HCT116 (cell line): ENCODE results near the gene IGSF9. TPM values are rescaled to one million over a fixed set of nuclear protein-coding genes. Genes with fewer than 3 reads are reported as not detected.
A peak's percentile ranks its signal among the peaks of the same experiment; 100 is the strongest.

Experiments
- ATAC-seq: fragments of 200-7000 bp; cut with Tn5 transposase; 2 replicates; pipeline ENCODE4 v1.9.1; 2020; ENCODE audit warnings: mild to moderate bottlenecking, moderate library complexity
- BruUV-seq: library from RNA; stranded (reverse); fragments of 400-500 nt; replicated peaks from 2 replicates; lab custom pipeline; 2021; lab: Mats Ljungman, UMichigan
- CTCF ChIA-PET: fragments of 300-600 bp; sonication (Branson Sonifier 250); formaldehyde crosslinking; loops from one replicate; lab custom pipeline; 2021; ENCODE audit warnings: antibody characterized with exemption; lab: Charles Lee
- POLR2A ChIA-PET: fragments of 300-600, 350-600 bp; sonication (Branson Sonifier 250); formaldehyde crosslinking; loops from one replicate; lab custom pipeline; 2021; ENCODE audit warnings: antibody characterized with exemption; lab: Charles Lee
- RAD21 ChIA-PET, 2 experiments: fragments of 300-600 bp; sonication (Branson Sonifier 250); formaldehyde crosslinking; loops; one replicate each; lab custom pipeline; 2023; ENCODE audit warnings: low total read pairs in 2 of 2; ENCODE audit not compliant: uncharacterized antibody in 2 of 2, unreplicated experiment in 2 of 2, low non-redundant PET in 1 of 2; lab: Charles Lee
- DNase-seq: peaks from one replicate; pipeline ENCODE4 v3.0.0-alpha.2; 2010; ENCODE audit warnings: low read depth, low spot score
- H2AFZ ChIP-seq: fragments of 200-600 bp; shearing (Covaris generic), sonication (generic); 2 replicates; pipeline ENCODE4 v1.6.1; 2017; ENCODE audit warnings: low read depth, mixed run types, mixed read lengths, antibody characterized with exemption, low read length; ENCODE audit not compliant: poor library complexity, severe bottlenecking
- H3K27ac ChIP-seq: 2 replicates; pipeline ENCODE4 v1.5.1; 2012; ENCODE audit warnings: low read depth, low read length
- H3K27me3 ChIP-seq: fragments of 200-600 bp; sonication (generic); 2 replicates; pipeline ENCODE4 v1.6.1; 2016; ENCODE audit warnings: mixed run types, low read length, mixed read lengths; ENCODE audit not compliant: insufficient read depth
- H3K36me3 ChIP-seq, 2 experiments: fragments of 200-500 bp in 1 of 2; fragments of 200-600 bp in 1 of 2; sonication (Bioruptor generic) in 1 of 2; sonication (generic) in 1 of 2; 2 replicates each; pipeline versions ENCODE4 v1.5.1 to v1.6.1; 2014 to 2016; ENCODE audit warnings: low read length in 2 of 2, inconsistent platforms in 1 of 2, mixed read lengths in 1 of 2, mixed run types in 1 of 2; ENCODE audit not compliant: insufficient read depth in 2 of 2, control insufficient read depth in 1 of 2
- H3K4me1 ChIP-seq, 2 experiments: fragments of 200-600 bp in 1 of 2; sonication (generic) in 1 of 2; 2 replicates each; pipeline versions ENCODE4 v1.5.1 to v1.6.1; 2012 to 2017; ENCODE audit warnings: low read length in 2 of 2, inconsistent platforms in 1 of 2, mild to moderate bottlenecking in 1 of 2, mixed read lengths in 1 of 2, mixed run types in 1 of 2, moderate library complexity in 1 of 2; ENCODE audit not compliant: insufficient read depth in 2 of 2, control insufficient read depth in 1 of 2
- H3K4me2 ChIP-seq: fragments of 200-600 bp; sonication (generic); 2 replicates; pipeline ENCODE4 v1.6.1; 2017; ENCODE audit warnings: mixed run types, low read length, mixed read lengths
- H3K4me3 ChIP-seq, 2 experiments: fragments of 200-600 bp in 1 of 2; sonication (generic) in 1 of 2; replicated peaks in 1 of 2; 2 replicates each; pipeline ENCODE4 v1.5.1; 2011 to 2016; ENCODE audit warnings: low read length in 2 of 2, control low read depth in 1 of 2, low read depth in 1 of 2, mild to moderate bottlenecking in 1 of 2, mixed read lengths in 1 of 2, mixed run types in 1 of 2
- H3K79me2 ChIP-seq: fragments of 200-600 bp; sonication (generic); 2 replicates; pipeline ENCODE4 v1.6.1; 2017; ENCODE audit warnings: mild to moderate bottlenecking, mixed run types, low read length, moderate library complexity, mixed read lengths; ENCODE audit not compliant: insufficient read depth
- H3K9ac ChIP-seq: fragments of 200-600 bp; sonication (generic); 2 replicates; pipeline ENCODE4 v1.6.1; 2016; ENCODE audit warnings: low read length, mixed read lengths
- H3K9me2 ChIP-seq: fragments of 200-600 bp; sonication (generic), shearing (Covaris generic); 2 replicates; pipeline ENCODE4 v1.6.1; 2017; ENCODE audit warnings: mixed run types, mild to moderate bottlenecking, moderate library complexity; ENCODE audit not compliant: insufficient read depth
- H3K9me3 ChIP-seq, 2 experiments: fragments of 200-500 bp in 1 of 2; fragments of 200-600 bp in 1 of 2; sonication (Bioruptor generic) in 1 of 2; sonication (generic) in 1 of 2; 2 replicates each; pipeline ENCODE4 v1.6.1; 2014 to 2017; ENCODE audit warnings: low read length in 2 of 2, mixed read lengths in 2 of 2, inconsistent platforms in 1 of 2, low read depth in 1 of 2, mild to moderate bottlenecking in 1 of 2, mixed run types in 1 of 2, moderate library complexity in 1 of 2; ENCODE audit not compliant: control insufficient read depth in 1 of 2, insufficient read depth in 1 of 2
- H4K20me1 ChIP-seq: fragments of 200-600 bp; sonication (generic), shearing (Covaris generic); 2 replicates; pipeline ENCODE4 v1.6.1; 2017; ENCODE audit warnings: mixed run types, mild to moderate bottlenecking, moderate library complexity; ENCODE audit not compliant: insufficient read depth
- EZH2 ChIP-seq: fragments of 200-600 bp; sonication (generic); IDR thresholded peaks from 2 replicates; pipeline ENCODE4 v1.6.1; 2017; ENCODE audit warnings: antibody characterized with exemption, mixed run types
- JUND ChIP-seq: IDR thresholded peaks from 2 replicates; pipeline ENCODE4 v1.6.1; 2012
- POLR2A ChIP-seq: IDR thresholded peaks from 2 replicates; pipeline ENCODE4 v1.7.0; 2011; ENCODE audit warnings: borderline replicate concordance; ENCODE audit not compliant: insufficient read depth, insufficient read length; ENCODE audit errors: extremely low read depth
- SP1 ChIP-seq: IDR thresholded peaks from 2 replicates; pipeline ENCODE4 v1.6.1; 2012; ENCODE audit warnings: low read depth
- YY1 ChIP-seq: IDR thresholded peaks from 2 replicates; pipeline ENCODE4 v1.6.1; 2011; ENCODE audit warnings: low read length, low read depth, moderate library complexity, mild to moderate bottlenecking; ENCODE audit not compliant: insufficient replicate concordance; ENCODE audit errors: extremely low read depth
- intact Hi-C: fragments of 100-400 bp; cut with micrococcal nuclease; formaldehyde crosslinking; loops from 2 replicates; pipeline ENCODE4 v1.10.0; 2022
- total RNA-seq: library from RNA; stranded (reverse); gene quantifications from one replicate; pipeline ENCODE4 v1.2.1, GENCODE V29; 2021; ENCODE audit not compliant: unreplicated experiment
- TF ChIP-seq, protein P1 (sequence below): IDR thresholded peaks from 2 replicates; pipeline ENCODE4 v1.6.1; 2011; ENCODE audit warnings: mild to moderate bottlenecking, low read length, moderate library complexity; ENCODE audit not compliant: insufficient replicate concordance; ENCODE audit errors: extremely low read depth
- TF ChIP-seq, protein P2 (sequence below), 3 experiments: fragments of 200-600 bp in 1 of 3; sonication (generic) in 1 of 3; IDR thresholded peaks in 2 of 3; conservative IDR thresholded peaks in 1 of 3; 2 replicates each; pipeline ENCODE4 v1.5.1; 2012 to 2017; ENCODE audit warnings: low read depth in 2 of 3, low read length in 2 of 3, antibody characterized with exemption in 1 of 3, borderline replicate concordance in 1 of 3, control low read depth in 1 of 3, mild to moderate bottlenecking in 1 of 3, mixed read lengths in 1 of 3, mixed run types in 1 of 3, moderate library complexity in 1 of 3; ENCODE audit not compliant: insufficient read depth in 1 of 3
- TF ChIP-seq, protein P3 (sequence below): IDR thresholded peaks from 2 replicates; pipeline ENCODE4 v1.6.1; 2012; ENCODE audit warnings: low read depth

The IGSF9 gene
- total RNA-seq, 1 experiment from 2014 or later: 10.3 TPM

DNA sequence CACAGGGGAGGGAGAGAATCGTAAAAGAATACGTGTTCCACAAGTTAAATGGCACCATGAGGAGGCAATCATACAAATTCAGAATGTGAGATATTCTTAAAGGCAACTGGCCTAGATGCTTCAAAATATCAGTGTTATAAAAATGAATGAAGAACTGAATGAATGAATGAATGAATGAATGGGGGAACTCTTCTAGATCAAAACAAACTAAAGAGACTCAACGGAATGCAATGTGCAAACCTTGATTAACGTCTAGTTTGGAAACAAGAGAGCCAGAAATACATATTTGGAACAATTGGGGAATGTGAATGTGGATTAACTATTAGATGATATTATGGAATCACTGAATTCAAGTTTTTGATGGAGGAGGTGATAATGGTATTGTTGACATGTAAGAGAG is 62.3 kb downstream of the IGSF9 start:
- DNase-seq: no peak
- H3K4me3 ChIP-seq: no peak overlapping the region
- no peaks in the 10 kb centered on the region for H3K36me3 ChIP-seq
- no peaks in the 10 kb centered on the region for H3K27me3 ChIP-seq
- no peaks in the 10 kb centered on the region for H3K9me2 ChIP-seq
- ChIA-PET RAD21 (no interaction called here), POLR2A (no interaction called here), CTCF (interaction anchor here (2.4 kb wide), 1 partner anchor 85 kb away, joined by 11 read pairs; no protein-coding TSS in a partner anchor)
- H3K79me2 ChIP-seq: no peaks in the 10 kb centered on the region
- H2AFZ ChIP-seq: no peak overlapping the region
- no peaks in the 10 kb centered on the region for H4K20me1 ChIP-seq
- no peak overlapping the region for H3K9ac ChIP-seq
- peaks cover 21 to 37% of the 10 kb centered on the region in 2 experiments for H3K4me1 ChIP-seq
- H3K27ac ChIP-seq: no peak overlapping the region
- peak overlapping the region; percentile 54; the same call in 1 of the 2 replicates for H3K4me2 ChIP-seq
- intact Hi-C loops: no loop called here
- TF ChIP-seq YY1 (no peak), EZH2 (no peak), SP1 (no peak), POLR2A (no peak), JUND (no peak)
- TF ChIP-seq, protein P1, sequence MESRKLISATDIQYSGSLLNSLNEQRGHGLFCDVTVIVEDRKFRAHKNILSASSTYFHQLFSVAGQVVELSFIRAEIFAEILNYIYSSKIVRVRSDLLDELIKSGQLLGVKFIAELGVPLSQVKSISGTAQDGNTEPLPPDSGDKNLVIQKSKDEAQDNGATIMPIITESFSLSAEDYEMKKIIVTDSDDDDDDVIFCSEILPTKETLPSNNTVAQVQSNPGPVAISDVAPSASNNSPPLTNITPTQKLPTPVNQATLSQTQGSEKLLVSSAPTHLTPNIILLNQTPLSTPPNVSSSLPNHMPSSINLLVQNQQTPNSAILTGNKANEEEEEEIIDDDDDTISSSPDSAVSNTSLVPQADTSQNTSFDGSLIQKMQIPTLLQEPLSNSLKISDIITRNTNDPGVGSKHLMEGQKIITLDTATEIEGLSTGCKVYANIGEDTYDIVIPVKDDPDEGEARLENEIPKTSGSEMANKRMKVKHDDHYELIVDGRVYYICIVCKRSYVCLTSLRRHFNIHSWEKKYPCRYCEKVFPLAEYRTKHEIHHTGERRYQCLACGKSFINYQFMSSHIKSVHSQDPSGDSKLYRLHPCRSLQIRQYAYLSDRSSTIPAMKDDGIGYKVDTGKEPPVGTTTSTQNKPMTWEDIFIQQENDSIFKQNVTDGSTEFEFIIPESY: no peak
- TF ChIP-seq, protein P2, sequence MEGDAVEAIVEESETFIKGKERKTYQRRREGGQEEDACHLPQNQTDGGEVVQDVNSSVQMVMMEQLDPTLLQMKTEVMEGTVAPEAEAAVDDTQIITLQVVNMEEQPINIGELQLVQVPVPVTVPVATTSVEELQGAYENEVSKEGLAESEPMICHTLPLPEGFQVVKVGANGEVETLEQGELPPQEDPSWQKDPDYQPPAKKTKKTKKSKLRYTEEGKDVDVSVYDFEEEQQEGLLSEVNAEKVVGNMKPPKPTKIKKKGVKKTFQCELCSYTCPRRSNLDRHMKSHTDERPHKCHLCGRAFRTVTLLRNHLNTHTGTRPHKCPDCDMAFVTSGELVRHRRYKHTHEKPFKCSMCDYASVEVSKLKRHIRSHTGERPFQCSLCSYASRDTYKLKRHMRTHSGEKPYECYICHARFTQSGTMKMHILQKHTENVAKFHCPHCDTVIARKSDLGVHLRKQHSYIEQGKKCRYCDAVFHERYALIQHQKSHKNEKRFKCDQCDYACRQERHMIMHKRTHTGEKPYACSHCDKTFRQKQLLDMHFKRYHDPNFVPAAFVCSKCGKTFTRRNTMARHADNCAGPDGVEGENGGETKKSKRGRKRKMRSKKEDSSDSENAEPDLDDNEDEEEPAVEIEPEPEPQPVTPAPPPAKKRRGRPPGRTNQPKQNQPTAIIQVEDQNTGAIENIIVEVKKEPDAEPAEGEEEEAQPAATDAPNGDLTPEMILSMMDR (IDR thresholded peaks at IDR 0.05 in 2 of 3, conservative IDR thresholded peaks at IDR 0.05 in 1 of 3; ENCODE audit: borderline replicate concordance in 1 of 3, insufficient read depth in 1 of 3, low read depth in 2 of 3, low read length in 2 of 3): no peak
- TF ChIP-seq, protein P3, sequence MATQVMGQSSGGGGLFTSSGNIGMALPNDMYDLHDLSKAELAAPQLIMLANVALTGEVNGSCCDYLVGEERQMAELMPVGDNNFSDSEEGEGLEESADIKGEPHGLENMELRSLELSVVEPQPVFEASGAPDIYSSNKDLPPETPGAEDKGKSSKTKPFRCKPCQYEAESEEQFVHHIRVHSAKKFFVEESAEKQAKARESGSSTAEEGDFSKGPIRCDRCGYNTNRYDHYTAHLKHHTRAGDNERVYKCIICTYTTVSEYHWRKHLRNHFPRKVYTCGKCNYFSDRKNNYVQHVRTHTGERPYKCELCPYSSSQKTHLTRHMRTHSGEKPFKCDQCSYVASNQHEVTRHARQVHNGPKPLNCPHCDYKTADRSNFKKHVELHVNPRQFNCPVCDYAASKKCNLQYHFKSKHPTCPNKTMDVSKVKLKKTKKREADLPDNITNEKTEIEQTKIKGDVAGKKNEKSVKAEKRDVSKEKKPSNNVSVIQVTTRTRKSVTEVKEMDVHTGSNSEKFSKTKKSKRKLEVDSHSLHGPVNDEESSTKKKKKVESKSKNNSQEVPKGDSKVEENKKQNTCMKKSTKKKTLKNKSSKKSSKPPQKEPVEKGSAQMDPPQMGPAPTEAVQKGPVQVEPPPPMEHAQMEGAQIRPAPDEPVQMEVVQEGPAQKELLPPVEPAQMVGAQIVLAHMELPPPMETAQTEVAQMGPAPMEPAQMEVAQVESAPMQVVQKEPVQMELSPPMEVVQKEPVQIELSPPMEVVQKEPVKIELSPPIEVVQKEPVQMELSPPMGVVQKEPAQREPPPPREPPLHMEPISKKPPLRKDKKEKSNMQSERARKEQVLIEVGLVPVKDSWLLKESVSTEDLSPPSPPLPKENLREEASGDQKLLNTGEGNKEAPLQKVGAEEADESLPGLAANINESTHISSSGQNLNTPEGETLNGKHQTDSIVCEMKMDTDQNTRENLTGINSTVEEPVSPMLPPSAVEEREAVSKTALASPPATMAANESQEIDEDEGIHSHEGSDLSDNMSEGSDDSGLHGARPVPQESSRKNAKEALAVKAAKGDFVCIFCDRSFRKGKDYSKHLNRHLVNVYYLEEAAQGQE: no peak
- no peaks in the 10 kb centered on the region for H3K9me3 ChIP-seq
- no peak for ATAC-seq
- BruUV-seq: no TSS peak
